IMR-90 (cell line): ENCODE measurements around the gene PALM. TPM values are rescaled to one million over a fixed set of nuclear protein-coding genes. Genes with fewer than 3 reads are reported as not detected.
A peak's percentile ranks its signal among the peaks of the same experiment; 100 is the strongest.

Experiments used
- BHLHE40 ChIP-seq: fragments of 150-350 bp; IDR thresholded peaks from 2 replicates; pipeline ENCODE4 v1.6.1; 2016; ENCODE audit warnings: mild to moderate bottlenecking, low read depth, low read length
- NFE2L2 ChIP-seq: fragments of 150-350 bp; IDR thresholded peaks from 2 replicates; pipeline ENCODE4 v1.6.1; 2016; ENCODE audit warnings: low read depth, mild to moderate bottlenecking, low read length
- SMC3 ChIP-seq: fragments of 150-350 bp; IDR thresholded peaks from 2 replicates; pipeline ENCODE4 v1.6.1; 2016; ENCODE audit warnings: low read depth, mild to moderate bottlenecking, antibody characterized with exemption, low read length, moderate library complexity
- polyA plus RNA-seq, 3 experiments: library from polyadenylated mRNA; depleted of rRNA; stranded (reverse); fragments of >200 nt; gene quantifications; 2 replicates each; pipeline ENCODE4 v1.2.3, GENCODE V29; 2012; ENCODE audit warnings: low replicate concordance in 1 of 3
- total RNA-seq: library from RNA; depleted of rRNA; stranded (reverse); fragments of >200 nt; gene quantifications from 2 replicates; pipeline ENCODE4 v1.2.3, GENCODE V29; 2012

Gene PALM
- total and polyA plus RNA-seq, 2 of the 4 experiments (the other 2 are of a cell fraction) = 2.2 to 7.4 TPM

DNA sequence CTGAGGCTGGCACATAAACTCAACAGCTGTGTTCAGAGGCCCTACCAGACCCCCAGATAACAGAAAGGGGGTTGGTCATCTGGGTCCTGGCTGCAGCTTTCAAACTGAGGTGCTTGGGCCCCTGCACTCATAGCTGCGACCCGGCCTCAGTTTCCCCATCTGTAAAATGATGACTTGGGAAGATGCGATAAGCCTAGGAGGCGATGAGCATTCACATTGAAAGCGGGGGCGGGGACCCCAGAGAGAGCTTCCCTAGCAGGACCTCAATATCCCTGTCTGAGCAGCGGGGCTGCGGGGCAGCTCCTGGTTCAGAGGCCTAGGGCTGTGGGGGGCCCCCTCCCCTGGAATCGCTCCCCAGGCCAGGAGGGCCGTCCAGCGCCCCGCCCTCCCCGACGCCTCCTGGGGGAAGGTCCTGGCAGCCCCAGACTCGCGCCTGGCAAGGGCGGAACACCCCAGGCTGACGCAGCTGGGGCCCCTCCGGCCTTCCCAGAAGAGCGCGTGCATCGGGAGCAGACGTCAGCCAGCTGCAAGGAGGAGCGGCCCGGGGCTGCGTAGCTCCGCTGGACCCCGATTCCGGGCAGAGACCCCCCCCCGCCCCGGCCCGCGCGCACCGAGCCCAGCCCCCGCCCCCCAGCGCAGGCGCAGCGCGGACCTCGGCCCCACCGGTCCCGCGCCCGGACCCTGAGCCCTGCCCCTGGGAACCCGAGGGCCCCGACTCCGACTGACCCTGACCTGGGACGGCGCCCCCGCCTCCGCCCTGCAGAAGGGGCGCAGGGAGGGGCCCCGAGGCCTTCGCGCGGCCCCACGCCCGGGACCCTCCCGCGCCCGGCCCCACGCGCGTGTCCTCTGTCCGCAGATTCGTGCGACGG, 29.1 kb upstream of the PALM start (continued):
- TF ChIP-seq NFE2L2 (no peak), BHLHE40 (0 out of 2 replicates have a peak, but pooled peaks have one; percentile 9), SMC3 (no peak)
